Stimulated activated CD4-positive, alpha-beta T cell treated with anti-CD3 and anti-CD28 coated beads, Interleukin-12 subunit alpha, Interleukin-12 subunit beta, amount 100 ng/mL, for 24 hours (primary cell): Measurements from ENCODE around the gene CSTF3.
A peak's percentile ranks its signal among the peaks of the same experiment; 100 is the strongest.

Source experiments
- DNase-seq, 2 experiments: peaks; one replicate each; pipeline ENCODE4 v3.0.0-alpha.2; 2020; ENCODE audit warnings: low read depth in 2 of 2

CSTF3 gene

DNA sequence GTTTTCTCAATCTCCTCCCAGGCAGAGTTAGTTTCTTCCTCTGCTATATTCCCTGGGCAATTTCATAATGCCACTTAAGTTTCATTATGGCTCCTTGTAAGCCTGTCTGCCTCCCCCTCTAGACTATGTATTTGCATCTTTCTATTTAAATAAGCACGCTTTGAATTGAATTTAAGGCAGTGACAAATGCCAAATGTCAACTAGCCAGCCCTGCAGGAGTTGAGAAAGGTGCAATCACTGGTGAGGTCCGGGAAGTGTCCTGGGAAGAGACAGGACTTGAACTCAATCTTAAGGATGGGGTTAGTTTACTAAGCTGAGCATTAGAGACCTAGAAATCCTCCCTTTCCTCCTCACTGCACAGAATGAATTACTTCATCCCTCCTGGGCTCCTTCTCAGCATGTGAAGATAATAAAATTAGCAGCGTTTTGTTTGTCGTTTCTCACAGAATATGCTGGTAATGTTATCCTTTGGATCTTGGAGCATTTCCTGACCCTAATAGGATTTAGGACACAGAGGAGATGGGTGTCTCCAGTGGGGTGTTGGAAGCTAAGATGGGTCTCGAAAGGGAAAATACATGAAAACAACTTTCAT lies 120.3 kb downstream of the CSTF3 start:
- no peak for DNase-seq

DNA sequence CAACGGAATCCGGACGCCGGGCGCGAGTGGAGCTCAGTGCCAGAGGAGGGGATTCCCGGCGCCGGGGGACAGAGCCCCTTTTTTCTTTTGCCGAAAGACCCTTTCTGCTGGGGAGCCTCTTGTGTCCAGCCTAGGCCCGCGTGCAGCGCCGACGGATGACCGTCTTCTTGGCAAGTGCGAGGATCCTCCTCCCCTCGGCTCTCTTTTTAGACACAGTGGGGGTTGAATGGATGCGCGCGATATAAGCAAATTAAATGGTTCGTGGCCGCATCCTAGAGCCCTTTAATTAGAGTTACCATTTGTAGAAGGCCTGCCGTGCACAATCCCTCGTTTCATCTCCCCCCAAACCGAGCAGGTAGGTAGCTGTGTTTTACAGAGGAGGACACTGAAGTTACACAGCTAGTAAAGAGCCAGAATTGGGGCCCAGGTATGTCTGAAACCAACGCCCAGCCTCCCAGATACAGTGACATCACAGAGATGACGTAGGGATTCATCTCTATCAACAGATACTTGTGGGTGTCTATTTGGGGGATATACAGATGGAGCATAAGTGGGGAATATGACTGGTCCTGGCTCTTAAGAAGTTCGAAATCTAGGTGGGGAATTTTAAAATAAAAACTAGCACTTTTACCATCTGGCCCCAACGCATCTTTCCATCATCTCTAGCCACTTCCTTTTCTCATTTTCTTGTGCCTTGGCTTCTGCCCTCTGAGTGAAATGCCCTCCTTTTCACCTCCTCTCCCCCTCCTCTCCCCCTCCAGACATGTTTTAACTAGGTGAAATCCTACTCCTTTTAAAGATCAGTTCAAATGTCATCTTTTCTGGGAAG lies 121.0 kb downstream of the CSTF3 start:
- peak in 1 of 2 experiments; percentile 41 for DNase-seq

DNA sequence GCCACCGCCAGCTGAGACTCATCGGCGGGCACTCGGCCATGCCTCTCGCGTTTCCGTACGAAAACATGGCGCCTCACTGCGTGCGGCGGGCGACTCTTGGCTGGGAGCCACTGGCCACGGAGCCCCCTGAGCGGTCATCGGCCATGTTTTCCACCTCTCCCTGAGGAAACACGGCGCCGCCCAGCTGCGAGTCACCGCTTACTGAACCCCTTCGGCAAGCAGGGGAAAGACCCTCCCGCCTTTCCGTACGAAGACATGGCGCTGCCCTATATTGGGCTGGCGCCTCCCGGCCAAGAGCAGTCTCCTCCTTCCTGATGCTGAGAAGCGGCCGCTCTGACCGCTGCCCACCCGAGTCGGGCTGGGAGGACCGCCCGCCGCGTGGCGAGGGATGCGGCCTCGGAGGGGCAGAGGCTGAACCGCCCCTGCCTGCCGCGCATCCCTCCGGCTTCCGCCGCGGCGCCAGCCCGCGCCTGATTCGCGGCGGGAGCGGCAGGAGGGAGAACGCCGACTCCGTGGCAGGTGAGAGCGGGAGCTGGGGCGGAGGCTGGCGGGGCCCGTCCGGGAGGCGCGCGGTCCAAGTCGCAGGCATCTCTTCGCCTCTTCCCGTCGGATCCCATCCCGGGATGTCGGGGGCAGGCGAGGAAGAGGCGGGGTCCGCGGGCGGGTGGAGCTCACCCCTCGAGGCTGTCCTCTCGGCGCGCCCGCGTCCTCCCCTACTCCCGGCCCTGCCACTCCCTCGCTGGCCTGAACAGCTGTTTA lies 121.8 kb downstream of the CSTF3 start, which contains the start of gene TCP11L1:
Gene TCP11L1, plus strand, starts transcription at position 299 of the 759 bp plus-strand sequence. CDS start 4,202 bp downstream, outside the sequence.
- DNase-seq: peak; percentile 37 to 68

DNA sequence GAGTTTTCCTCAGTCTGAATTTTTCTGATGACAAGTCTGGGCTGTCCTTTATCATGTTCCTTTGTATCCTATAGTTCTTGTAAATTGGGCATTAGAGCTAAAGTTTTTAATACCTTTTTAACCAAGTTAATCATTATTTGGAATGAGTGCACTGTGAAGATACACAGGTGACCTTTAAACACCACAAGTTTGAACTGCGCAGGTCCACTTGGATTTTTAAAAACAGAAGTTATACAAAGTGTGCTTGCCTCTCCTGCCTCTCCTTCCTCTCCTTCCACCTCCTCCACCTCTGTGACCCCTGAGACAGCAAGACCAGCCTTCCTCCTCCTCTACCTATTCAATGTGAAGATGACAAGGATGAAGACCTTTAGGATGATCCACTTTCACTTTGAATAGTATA lies 126.3 kb downstream of the CSTF3 start:
- no peak for DNase-seq
